CD4-positive, alpha-beta T cell treated with Interleukin-15 for 4 hours (primary cell): Measurements from ENCODE around the gene ELOVL5.
A peak's percentile ranks its signal among the peaks of the same experiment; 100 is the strongest.
"Not testable (repeated sequence)": the region's sequence is repeated elsewhere in the genome, so short reads cannot be mapped to it uniquely, and the experiment has no call there.

ENCODE experiments used
- DNase-seq: peaks from one replicate; pipeline ENCODE4 v3.0.0-alpha.2; 2020; ENCODE audit warnings: low spot score

ELOVL5 gene

DNA sequence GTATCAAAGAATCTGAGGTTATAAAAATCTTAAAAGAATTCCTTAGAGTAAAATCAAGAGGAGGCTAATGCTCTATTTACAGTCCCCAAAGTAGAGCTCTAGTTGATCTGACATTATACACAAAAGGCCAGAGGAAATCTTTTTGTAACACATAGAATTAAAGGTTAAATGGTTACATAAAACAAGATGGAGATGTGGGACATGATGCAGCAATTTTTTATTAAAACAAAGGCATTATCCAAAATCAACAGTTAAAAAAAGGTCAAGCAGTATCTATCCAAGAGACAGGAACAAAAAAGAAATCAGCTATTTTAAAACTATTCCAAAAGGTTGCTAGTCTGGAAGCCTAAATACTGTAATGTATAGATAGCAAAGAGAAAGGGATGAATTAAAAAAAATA, 20.4 kb downstream of the ELOVL5 start:
- DNase-seq, result no peak

- no peak for DNase-seq
Measured at GRCh38 chr6:53327017-53327395, 21.7 kb downstream of the ELOVL5 start.

- DNase-seq, result no peak
Measured at GRCh38 chr6:53326372-53327016, 22.3 kb downstream of the ELOVL5 start.

DNA sequence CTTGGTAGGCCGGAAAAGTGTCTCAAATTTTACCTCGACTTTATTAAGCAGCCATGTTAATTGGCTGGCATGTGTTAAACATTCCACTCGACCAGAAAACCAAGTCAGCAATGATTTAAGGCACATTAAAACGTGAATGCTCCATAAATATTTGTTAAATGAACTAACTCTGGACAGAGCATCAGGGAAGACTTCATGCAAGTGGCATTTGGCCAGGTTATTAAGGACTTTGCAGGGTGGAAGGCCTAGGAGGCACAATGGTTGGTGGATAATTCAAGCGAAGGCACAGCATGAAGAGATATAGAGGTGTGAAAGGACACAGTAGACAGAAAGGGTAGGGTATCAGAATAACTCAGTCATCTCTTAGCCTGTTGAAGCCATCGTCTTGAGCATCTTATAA, 23.0 kb downstream of the ELOVL5 start:
- no peak for DNase-seq

DNA sequence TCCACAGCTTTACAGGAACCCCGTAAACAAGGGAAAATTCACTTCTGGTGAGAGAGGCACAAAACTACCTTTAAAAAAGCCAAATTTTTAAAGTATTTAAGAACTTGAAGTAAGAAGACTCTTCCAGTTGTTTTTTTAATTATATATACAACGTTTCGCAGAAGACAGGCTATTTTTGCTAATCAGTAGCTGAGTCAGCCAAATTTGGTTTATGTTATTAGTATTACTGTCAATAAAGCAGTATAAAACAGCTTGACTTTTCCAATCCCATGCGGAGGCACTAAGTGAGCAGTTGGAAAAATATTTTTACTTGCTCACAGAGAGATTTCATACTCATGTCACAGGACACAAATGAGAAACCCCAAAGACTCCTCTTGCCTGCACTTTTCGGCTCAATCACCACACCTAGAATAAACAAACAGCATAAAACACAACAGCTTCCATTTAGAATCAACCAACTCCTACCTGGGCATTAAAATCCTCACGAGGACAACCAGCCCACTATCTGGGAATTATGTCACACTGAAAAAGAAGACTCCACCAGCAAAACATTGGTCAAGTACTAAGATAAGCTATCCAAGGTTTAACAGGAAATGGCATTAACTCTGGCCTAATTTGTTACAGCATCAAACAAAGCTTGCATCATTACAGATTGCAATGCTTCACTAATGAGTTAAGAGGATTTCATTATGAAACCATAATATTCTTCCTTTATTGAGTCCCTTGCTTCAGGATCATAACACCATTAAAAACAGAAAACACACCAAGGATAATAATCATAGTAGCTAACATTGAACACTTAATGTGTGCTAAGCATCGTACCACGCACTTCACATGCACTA, 26.3 kb downstream of the ELOVL5 start:
- no peak for DNase-seq

GRCh38 chr6:53321701-53322100, 27.0 kb downstream of the ELOVL5 start:
- no peak for DNase-seq

DNA sequence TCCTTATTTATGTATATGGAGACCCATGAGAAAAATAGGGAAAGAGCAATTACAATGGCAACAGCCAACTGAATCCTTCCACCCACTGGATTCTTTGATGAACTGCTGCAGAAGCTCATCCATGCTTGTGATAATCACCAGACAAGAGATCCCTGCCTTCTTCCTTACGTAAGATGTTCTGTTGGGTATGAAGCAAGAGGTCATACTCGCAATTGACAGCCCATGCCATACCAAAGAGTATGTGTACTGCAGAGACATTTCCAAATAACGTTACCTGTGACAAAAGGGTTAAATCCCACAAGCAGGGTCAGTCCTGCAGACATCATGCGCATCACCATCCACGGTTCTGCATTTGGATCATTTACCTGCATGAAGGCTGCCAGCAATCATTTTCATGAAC, 27.8 kb downstream of the ELOVL5 start:
- DNase-seq, result no peak

DNA sequence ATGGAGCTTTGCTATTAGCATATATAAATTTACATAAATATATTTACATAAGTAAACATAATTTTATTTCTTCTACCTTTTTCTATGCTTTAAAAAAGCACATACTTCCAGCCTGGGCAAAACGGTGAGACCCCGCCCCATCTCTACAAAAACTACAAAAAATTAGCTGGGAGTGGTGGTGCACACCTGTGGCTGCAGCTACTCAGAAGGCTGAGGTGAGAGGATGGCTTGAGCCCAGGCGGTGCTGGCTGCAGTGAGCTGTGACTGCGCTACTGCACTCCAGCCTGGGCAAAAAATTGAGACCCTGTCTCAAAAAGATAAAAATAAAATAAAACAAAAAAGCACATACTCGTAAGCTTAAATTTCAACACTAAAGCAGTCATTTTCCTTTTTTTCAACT, 30.3 kb downstream of the ELOVL5 start:
- DNase-seq, result no peak

GRCh38 chr6:53317861-53318260, 30.9 kb downstream of the ELOVL5 start:
- DNase-seq, result no peak

DNA sequence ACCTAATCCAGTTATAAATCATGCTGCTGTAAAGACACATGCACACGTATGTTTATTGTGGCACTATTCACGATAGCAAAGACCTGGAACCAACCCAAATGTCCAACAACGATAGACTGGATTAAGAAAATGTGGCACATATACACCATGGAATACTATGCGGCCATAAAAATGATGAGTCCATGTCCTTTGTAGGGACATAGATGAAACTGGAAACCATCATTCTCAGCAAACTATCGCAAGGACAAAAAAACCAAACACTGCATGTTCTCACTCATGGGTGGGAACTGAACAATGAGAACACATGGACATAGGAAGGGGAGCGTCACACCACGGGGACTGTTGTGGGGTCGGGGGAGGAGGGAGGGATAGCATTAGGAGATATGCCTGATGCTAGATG, 31.5 kb downstream of the ELOVL5 start:
- DNase-seq, result not testable (repeated sequence)

DNA sequence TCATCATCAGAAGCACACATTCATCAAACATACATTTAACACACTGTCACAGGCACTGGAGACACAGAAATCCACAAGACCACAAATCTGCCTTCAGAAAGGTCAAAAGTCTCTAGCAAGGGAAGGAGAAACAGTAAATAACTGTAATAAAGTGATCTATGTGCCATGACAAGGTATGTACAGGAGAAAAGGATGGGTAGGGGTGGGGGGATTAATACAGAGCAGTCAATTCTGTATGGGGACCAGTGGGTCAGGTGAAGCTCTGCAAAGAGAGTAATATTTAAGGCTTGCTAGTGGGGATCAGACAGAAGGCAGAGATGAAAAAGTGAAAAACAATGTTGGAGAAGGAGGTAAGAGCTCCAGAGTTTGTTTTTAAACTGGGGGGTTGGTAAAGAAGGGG, 32.6 kb downstream of the ELOVL5 start:
- DNase-seq, result no peak

DNA sequence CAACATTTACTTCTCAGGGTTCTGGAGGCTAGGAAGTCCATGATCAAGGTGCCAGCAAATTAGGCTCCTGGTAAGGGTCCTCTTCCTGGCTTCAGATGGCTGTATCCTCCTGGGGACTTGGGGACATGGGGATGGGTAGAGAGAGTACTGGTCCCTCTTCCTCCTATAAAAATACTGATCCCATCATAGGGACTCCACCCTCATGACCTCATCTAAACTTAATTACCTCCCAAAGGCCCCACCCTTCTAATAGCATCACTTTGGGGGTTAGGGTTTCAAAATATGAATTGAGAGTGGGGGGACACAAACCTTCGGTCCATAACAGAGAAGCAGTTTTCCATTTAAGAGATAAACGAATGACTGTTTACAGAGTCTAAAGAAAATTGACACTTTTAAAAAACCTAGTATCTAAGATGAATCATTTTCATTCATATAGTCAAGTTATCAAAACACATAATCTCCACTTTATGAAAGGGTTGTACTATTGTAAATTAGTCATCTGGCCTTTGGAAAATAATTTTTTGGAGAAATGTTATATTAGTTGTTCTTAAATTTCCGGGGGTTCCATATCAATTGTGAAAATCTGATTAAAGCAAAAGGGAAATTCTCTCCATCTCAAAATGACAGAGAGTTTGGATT, 33.5 kb downstream of the ELOVL5 start:
- DNase-seq, result no peak

- peak; percentile 52 for DNase-seq
Measured at GRCh38 chr6:53313784-53314400, 34.9 kb downstream of the ELOVL5 start.

GRCh38 chr6:53312355-53312754, 36.4 kb downstream of the ELOVL5 start:
- DNase-seq, result peak; percentile 32

GRCh38 chr6:53311586-53311935, 37.2 kb downstream of the ELOVL5 start:
- DNase-seq, result no peak

DNA sequence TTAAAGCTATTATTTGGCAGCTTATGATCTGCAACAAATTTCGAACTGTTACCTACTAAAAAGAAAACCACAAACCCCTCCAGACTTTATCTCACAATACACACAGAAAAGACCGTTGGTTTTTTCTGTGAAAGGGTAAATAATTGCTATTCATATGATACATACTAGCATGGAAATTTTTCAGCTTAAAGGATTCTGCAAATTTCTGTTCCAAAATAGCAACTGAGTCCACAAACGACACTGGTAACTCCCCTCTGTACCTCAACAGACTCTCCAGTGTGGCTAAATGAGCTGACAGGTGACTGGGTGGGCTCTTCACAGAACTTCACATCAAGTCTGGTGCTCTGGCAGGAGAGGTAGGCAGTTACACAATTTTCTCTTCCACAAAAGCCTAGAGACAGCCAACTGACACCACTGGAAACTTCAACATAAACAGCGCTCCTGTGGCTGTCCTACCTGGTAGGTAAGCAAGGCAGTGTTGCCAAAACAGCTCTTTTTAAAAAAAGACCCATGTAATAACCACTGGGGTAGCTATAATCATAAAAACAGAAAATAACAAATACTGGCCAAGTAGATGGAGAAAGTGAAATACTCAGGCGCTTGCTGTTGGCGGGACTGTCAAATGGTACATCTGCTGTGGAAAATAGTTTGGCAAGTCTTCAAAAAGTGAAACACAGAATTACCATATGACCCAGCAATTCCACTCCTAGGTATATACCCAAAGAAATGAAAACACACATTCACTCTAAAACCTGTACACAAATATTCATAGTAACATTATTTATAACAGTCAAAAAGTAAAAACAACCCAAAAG, 37.8 kb downstream of the ELOVL5 start:
- peak; percentile 33 for DNase-seq

- DNase-seq, result no peak
Measured at GRCh38 chr6:53309901-53310300, 38.8 kb downstream of the ELOVL5 start.

DNA sequence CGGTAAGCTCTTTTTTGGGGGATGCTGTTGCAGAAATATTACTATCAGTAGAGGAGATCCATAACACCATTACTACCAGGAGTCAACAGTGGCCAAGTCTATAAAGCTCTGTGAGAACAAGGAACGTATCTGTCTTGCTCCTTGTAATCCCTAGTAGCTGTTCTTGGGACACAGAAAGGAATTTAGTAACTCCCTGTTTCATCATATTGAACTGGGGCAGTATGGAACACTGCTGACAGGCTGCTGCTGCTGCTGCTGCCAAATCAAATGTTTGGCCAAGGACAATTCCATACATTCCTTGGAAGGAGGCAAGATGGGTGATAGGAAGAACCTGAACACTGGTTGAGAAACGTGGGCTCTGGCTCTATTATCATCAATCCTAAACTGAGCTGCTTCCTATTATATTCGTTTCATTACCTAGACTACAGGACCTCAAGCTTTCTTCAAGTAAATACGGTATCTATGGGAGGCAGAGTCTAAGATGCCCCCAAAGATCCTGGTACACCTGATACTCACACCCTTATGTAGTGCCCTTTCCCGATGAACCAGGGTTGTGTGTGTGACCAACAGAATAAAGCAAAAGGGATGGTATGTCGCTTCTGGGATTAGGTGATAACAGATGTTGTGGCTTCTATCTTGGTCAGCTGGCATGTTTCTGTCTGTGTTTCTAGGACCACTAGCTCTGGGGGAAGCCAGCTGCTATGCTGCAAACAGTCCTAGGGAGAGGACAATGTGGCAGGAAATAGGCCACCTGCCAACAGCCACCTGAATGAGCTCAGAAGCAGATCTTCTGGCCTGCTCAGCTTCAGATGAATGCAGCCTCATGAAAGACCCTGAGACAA, 39.5 kb downstream of the ELOVL5 start:
- no peak for DNase-seq

DNA sequence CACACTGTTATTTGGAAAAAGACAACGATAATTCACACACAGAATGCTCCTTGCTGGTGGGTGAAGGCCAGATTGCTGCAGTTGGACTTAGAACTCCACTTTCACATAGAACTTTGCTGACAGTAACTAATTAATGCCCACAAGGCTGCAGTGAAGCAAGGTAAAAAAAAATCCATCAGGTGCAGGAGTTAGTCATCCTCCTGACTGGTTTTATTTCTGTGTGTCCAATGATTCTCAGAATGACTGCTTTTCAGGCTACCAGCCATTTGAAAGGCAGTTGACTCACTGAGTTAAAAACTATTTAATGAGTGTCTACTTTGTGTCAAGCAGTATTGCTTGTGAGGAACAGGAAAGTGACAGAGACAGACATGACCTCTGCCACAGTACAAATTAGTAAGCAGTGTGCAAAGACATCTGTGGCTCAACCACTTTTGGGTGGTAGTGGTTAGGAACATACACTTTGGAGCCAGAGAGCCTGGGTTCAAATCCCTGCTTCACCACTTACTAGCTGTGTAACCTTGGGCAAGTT, 41.9 kb downstream of the ELOVL5 start:
- DNase-seq, result peak; percentile 82

- not testable (repeated sequence) for DNase-seq
Measured at GRCh38 chr6:53306217-53306616, 42.5 kb downstream of the ELOVL5 start.

GRCh38 chr6:53305506-53306005, 43.2 kb downstream of the ELOVL5 start:
- not testable (repeated sequence) for DNase-seq
